Lower leg skin (tissue), 3 donors: Measurements from ENCODE around the gene ATP8B4.

Experiments used
- CTCF ChIP-seq, 3 donors: fragments of 450-650 bp; IDR thresholded peaks; one replicate each; pipeline ENCODE4 v1.5.1; 2016; ENCODE audit warnings: antibody characterized with exemption in 3 of 3, mild to moderate bottlenecking in 3 of 3, moderate library complexity in 2 of 3
- POLR2A ChIP-seq, 2 donors: fragments of 450-650 bp; IDR thresholded peaks; one replicate each; pipeline ENCODE4 v1.6.1; 2016 to 2017; ENCODE audit warnings: antibody characterized with exemption in 2 of 2, mild to moderate bottlenecking in 1 of 2, moderate library complexity in 1 of 2

- TF ChIP-seq CTCF (IDR thresholded peaks at IDR 0.05) (no peak), POLR2A (IDR thresholded peaks at IDR 0.05) (no peak)
Observed at GRCh38 chr15:50112488-50113186, 6.4 kb downstream of the ATP8B4 start.
